Measurements from ENCODE around the gene C1orf167. TPM values are rescaled to one million over a fixed set of nuclear protein-coding genes. Genes with fewer than 3 reads are reported as not detected.

The C1orf167 gene
- total and polyA plus RNA-seq, 10 of the 15 experiments (the other 5 are each of a cell fraction or from before 2014, with no cell fraction given) = 0.17 to 0.31 TPM; not detected in 8

GRCh38 chr1:11714831-11715575 is 47.0 kb upstream of the C1orf167 start:
- Histone ChIP-seq H3K4me3 (no peak overlapping the region), H2AFZ (ENCODE audit: control insufficient read depth, low read depth, low read length) (no peak overlapping the region), H3K36me3 (ENCODE audit: control insufficient read depth in 2 of 2, insufficient read depth in 2 of 2, low read length in 1 of 2) (no peaks in the 10 kb centered on the region), H3K4me2 (ENCODE audit: control insufficient read depth, insufficient read depth) (no peak overlapping the region), H3K27me3 (replicated peaks in 1 of 2; ENCODE audit: control insufficient read depth in 2 of 2, insufficient read depth in 2 of 2, low read length in 1 of 2) (no peaks in the 10 kb centered on the region), H4K20me1 (ENCODE audit: control insufficient read depth, insufficient read depth) (no peaks in the 10 kb centered on the region), H3K79me2 (ENCODE audit: control insufficient read depth, insufficient read depth, low read length) (no peaks in the 10 kb centered on the region), H3K9ac (ENCODE audit: control insufficient read depth, insufficient read depth, low read length) (no peak overlapping the region), H3K9me3 (replicated peaks; ENCODE audit: control insufficient read depth, insufficient read depth, low read length) (no peaks in the 10 kb centered on the region), H3K27ac (ENCODE audit: control insufficient read depth, insufficient read depth) (no peak overlapping the region), H3K4me1 (ENCODE audit: control insufficient read depth, insufficient read depth, low read length) (peaks cover 5% of the 10 kb centered on the region; the same call in 1 of the 2 replicates)
- TF ChIP-seq NR2C1 (IDR thresholded peaks at IDR 0.05) (no peak), DPF2 (IDR thresholded peaks at IDR 0.05) (no peak), SUZ12 (IDR thresholded peaks at IDR 0.05; ENCODE audit: unreplicated experiment) (no peak), TCF12 (IDR thresholded peaks at IDR 0.05; ENCODE audit: low read depth, low read length) (no peak), NFYA (IDR thresholded peaks at IDR 0.05; ENCODE audit: borderline replicate concordance, low read depth, low read length) (no peak)
- intact Hi-C loops (cut with micrococcal nuclease; ENCODE audit: unreplicated experiment) = no loop called here
- SMC1A ChIA-PET (ENCODE audit: uncharacterized antibody, unreplicated experiment) = interaction anchor here (1.0 to 1.7 kb wide), 4 partner anchors 8 to 64 kb away, joined by 3 to 6 read pairs (median 4); partner anchors contain the start of gene FBXO6
- BruUV-seq (replicated peaks) = no TSS peak
- RAD21 ChIA-PET (ENCODE audit: unreplicated experiment) = interaction anchor here (1.1 kb wide), 1 partner anchor 51 kb away, joined by 4 read pairs; the partner anchor contains the start of gene FBXO6
- DNase-seq (ENCODE audit: low read depth, low spot score) (no peak), FAIRE-seq (no peak), ATAC-seq (no peak)
- in situ Hi-C loops (cut with MboI) = loop anchor here (5.0 kb wide), 1 partner anchor 58 kb away; no protein-coding TSS in a partner anchor
- POLR2A ChIA-PET = interaction anchor here (0.6 kb wide), 1 partner anchor 372 kb away, joined by 4 read pairs; no protein-coding TSS in a partner anchor
- CTCF ChIA-PET = interaction anchor here (1.4 to 2.1 kb wide), 2 partner anchors 51 to 64 kb away, joined by 6 to 7 read pairs; partner anchors contain the start of gene FBXO6
- 59% methylated on average over 24 of the region's 24 CpGs for WGBS (ENCODE audit: insufficient coverage, insufficient replicate concordance, low lambda C conversion rate, missing lambda C conversion rate)
